Stimulated activated CD4-positive, alpha-beta T cell treated with anti-CD3 and anti-CD28 coated beads, Interleukin-1b, Interleukin-23, amount 100 ng/mL, for 1 hour (primary cell): ENCODE measurements around the gene EGLN1.
A peak's percentile ranks its signal among the peaks of the same experiment; 100 is the strongest.
"Not testable (repeated sequence)": the region's sequence is repeated elsewhere in the genome, so short reads cannot be mapped to it uniquely, and the experiment has no call there.

Experiments
- DNase-seq, 2 donors: peaks; one replicate each; pipeline ENCODE4 v3.0.0-alpha.2; 2020; ENCODE audit warnings: low read depth in 2 of 2

Gene EGLN1

DNA sequence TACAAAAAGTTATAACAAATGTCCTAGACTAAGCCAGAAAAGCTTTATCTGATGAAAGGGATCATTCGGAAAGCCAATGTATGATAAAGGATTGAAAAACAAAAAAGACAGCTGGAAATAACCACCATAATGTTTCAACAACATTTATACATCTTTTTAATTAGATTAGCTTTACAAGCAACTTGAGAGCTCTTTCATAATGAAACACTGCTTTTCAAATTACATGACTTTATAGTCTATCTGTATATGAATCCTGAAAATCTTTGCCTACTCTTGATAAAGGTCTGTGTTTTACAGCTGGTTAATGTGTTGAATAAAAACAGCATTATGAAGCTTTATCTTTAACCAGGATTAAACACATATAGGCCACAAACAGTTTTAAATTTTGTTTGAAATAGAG is 58.5 kb downstream of the EGLN1 start:
- DNase-seq: no peak

DNA sequence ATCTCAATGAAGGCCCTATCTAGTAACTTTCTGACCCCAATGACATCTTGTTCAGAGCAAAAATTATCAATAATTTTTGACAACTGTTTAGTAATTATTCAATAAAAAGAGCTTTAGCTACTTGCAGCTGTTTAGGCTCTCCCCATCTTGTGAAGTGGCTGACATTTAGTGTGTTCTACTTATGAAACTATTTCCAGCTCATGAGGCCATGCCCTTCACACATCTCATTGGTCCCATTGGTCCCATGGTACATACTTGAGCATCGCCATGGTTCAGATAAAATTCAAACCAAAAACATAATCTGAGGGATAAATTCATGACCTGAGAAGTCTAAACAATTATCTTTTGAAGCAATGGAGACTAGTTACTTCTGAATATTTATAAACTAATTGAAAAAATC is 59.8 kb downstream of the EGLN1 start:
- DNase-seq: no peak

GRCh38 chr1:231359113-231359512 is 63.0 kb downstream of the EGLN1 start:
- no peak for DNase-seq

DNA sequence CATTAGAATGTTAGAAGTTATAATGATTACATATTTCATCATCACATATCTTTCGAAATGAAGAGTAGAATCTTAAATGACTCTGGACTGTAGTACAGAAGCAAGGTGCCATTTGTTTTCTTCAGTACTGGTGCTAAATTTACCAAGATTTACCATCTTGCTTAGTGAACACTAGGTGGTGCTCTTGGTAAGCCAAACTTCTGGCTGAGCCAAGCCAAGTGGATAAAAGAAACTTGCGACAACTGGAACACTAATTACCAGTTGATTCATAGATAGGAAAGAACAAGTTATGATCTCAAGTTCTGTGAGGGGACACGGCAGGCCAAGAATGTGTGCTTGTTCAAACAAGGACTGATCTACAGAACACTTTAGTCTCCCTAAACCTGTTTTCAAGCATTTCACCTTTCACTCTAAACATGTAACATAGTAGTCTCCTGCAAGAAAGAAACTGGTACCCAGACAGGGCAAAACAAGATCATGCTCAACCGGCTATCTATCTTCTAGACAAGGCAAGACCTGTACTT is 64.2 kb downstream of the EGLN1 start:
- DNase-seq: no peak

- no peak for DNase-seq
Observed at GRCh38 chr1:231357187-231357772, 64.8 kb downstream of the EGLN1 start.

DNA sequence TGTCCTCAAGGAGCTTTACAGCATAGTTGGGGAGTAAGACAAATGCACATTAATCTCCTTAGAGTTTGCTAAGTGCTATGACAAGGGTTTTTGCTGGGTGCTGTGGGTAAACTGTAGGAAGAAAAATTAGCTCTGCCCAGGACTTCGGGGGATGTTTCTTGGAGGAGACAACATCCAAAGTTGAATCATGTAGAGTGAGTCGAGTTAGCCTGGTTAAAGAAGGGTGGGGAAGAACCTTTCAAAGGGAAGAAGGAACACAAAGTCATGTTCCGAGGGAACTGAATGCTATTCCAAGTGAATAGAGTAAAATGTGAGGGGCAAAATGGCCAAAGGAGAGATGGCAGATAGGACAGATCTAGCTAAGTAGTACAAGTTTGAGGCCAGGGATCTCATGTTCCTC is 66.9 kb downstream of the EGLN1 start:
- DNase-seq: no peak

- DNase-seq: no peak
Observed at GRCh38 chr1:231354330-231355020, 67.6 kb downstream of the EGLN1 start.

DNA sequence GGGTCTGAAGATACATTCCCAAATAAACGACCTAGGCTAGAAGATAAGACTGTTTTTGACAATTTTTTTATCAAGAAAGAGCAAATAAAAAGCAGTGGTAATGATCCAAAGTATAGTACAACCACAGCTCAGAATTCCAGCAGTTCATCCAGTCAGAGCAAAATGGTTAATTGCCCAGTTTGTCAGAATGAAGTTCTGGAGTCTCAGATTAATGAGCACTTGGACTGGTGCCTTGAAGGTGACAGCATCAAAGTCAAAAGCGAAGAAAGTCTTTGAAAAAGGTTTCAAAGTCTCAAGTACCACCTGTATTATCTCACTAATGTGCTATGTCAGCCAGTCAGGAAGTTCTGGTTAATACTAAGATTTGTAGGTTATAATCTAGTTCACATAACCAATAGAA is 69.0 kb downstream of the EGLN1 start:
- DNase-seq: no peak

DNA sequence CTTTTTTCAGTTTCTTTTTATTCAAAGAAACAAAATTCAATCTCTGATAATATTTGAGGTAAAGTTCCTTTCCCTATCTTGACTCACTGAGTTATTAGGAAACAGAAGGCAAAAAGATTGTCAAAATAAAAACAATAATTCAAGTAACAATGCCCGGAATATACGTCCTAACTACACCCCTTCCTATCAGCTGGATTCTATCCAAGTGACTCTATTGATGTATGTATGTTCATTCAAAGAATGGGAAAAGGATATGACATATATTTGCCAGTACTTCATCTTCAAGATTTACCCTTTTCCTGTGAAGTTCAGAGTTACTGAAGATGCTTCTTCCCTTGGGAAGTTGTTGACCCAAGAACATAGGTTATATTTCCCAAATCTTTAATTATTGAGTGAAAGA is 70.3 kb downstream of the EGLN1 start:
- DNase-seq: no peak

DNA sequence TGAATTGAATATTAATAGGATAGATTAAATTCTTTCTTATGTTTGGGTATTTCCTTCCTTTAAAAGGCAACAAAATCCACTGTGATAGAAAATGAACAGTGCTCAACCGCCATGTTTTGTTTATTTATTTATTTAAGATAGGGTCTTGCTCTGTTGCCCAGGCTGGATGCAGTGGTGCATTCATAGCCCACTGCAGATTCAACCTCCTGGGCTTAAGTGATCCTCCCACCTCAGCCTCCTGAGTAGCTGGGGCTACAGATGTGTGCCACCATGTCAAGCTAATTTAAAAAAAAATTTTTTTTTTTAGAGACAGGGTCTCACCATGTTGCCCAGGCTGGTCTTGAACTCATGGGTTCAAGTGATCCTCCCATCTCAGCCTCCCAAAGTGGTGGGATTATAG is 73.2 kb downstream of the EGLN1 start:
- DNase-seq: not testable (repeated sequence)

GRCh38 chr1:231348442-231348841 is 73.6 kb downstream of the EGLN1 start:
- no peak for DNase-seq

DNA sequence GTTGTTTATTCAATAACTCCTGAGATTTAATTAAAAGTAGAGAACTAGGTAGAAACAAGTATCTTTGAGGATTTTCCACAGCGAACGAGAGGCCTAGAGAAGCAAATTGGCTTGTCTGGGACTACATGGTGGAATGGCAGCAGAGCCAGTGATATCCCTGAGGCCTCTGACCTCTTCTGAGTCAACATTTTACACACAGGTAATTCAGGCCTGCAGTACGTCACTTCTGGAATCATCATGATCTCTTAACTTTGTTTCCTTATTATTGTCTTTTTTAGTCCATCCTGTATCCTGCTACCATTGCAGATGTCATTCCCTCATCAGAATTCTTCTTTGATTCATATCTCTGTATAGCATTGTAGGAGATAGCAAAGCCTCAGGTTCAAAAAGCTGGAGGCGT is 74.1 kb downstream of the EGLN1 start:
- no peak for DNase-seq

GRCh38 chr1:231340328-231341013 is 81.6 kb downstream of the EGLN1 start:
- DNase-seq: no peak

- no peak for DNase-seq
Observed at GRCh38 chr1:231338270-231339128, 83.6 kb downstream of the EGLN1 start, which contains the start of gene SPRTN. TSS of gene SPRTN (plus strand) at chr1:231338293. CDS start at chr1:231338384, 91 bp downstream.

DNA sequence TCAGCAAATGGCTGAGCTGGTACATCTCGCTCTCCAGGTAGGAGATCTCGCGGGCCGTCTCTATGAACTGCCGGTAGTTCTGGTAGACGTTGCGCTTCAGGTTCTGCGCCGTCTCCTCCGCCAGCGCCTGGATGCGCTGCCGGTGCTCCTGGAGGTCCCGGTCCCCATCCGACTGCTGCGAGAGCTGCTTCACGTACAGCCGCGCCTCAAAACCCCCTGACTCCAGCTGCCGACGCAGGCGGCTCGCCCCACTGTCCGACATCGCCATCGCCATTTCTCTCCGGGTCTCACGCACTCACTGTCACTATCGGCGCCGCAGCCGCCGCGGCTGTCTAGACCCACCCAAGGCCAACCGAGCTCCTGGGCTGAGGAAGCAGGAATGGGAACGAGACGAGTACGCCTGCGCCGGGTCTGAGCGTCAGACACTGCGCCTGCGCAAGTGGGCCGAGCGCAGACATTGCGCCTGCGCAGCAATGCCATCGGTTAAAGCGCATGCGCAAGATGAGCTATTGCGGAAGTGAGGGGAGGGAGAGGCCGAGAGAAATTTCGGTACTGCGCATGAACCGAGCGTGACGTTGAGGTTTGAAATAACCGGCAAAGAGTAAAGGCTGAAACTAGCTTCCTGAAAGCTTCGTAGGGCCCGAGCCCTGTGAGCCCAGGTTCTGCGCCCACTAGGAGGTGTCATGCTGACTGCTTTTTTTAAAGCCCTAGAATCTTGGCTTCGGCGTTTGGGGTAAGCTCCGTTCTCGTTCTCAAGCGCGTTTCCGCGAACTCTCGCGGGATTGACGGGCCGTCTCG is 84.4 kb downstream of the EGLN1 start, which contains the start of gene EXOC8:
Gene EXOC8 (minus strand): TSS at position 381 of the 798 bp plus-strand sequence. CDS start 107 bp downstream, at position 274.
- DNase-seq: peak; percentile 90 to 94

- DNase-seq: no peak
Observed at GRCh38 chr1:231337043-231337471, 85.0 kb downstream of the EGLN1 start.

DNA sequence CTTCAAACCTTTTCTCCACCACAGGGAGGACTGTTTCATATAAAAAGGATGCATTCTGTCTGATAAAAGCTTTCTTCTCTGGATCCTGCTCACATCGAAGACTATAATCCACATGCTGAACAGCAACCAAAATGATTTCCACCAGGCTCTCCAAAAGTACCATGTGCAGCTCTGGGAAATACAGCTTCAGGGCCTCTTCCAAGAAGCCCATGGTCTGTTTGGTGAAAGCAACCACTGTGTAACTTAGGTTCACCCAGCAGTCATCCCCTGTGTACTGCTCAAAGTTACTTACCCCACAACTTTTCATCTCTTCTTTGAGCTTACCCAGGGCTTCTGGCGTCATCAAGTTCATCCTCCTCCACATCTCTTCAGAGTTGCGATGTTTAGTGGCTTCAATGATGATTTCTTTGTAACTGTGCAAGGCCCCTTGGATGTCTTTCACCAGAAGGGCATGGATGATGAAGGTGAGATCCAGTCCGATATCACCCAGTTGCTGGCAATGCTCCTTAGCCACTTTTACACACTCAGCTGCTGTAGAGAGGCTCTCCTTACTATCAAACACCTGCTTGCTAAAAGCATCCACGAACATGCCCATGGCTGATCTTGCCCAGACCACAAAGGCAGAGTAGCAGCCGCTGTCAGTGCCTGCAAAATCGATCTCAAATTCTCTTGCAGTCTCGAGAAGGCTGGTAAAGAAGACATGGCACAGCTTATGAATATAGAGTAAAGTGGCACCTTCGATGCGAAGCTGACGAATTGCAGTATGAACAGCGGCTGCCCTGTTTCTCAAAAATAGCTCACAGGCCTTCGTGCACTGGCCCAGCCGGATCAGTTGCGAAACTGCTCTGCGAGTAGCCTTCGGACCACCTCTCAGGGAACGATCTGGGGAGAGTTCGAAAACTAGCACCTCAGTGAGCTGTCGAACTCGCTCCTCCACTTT is 86.2 kb downstream of the EGLN1 start:
- DNase-seq: no peak

DNA sequence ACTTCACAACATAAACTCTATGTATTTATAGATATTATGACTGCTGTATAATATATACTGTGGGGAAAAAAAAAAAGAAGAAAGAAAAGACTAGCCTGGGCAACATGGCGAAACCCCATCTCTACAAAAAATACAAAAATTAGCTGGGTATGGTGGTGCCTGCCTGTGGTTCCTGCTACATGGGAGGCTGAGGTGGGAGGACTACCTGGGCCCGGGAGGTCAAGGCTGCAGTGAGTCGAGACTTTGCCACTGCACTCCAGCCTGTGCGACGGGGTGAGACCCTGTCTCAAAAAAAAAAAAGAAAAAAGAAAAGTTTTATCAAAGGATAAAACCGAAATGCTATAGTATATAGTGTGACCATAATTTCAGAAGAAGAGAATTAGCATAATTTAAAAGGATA is 87.1 kb downstream of the EGLN1 start:
- DNase-seq: no peak

DNA sequence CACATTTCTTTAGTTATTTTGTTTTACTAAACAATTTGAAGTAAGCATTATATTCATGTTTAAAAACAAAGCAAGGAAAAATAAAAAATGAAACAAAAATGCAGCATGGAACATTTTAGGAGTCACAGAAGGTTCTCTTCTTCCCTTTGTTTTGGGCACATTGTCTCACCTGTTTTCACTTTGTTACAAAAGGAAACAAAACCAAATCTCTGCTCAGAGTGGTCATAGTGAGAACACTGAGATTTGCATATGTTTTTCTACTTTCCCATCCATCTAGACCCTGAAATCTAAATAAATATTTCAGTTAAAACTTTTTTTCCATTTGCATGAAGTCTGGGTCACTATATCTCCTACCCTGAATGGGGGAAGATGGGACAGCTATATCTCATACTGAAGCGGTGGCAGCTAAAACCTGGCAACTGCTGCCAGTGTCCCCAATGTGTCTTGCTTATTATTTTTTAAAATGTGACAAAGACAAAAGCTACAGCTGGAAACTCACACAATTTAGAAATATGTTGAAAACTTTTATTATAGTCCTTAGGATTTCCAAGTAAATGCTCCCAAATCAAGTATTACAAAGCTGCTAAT is 87.9 kb downstream of the EGLN1 start:
- no peak for DNase-seq
